Hepatocyte (in vitro differentiated cells): Measurements from ENCODE around the gene TBCD. TPM values are rescaled to one million over a fixed set of nuclear protein-coding genes. Genes with fewer than 3 reads are reported as not detected.

Experiments used
- DNase-seq: peaks from one replicate; pipeline ENCODE4 v3.0.0-alpha.2; 2016; ENCODE audit warnings: low spot score
- H2AFZ ChIP-seq: fragments of 200-600 bp; sonication (generic); 2 replicates; pipeline ENCODE4 v1.6.0; 2016; ENCODE audit warnings: antibody characterized with exemption, mild to moderate bottlenecking
- H3K27ac ChIP-seq: fragments of 200-600 bp; sonication (generic); 2 replicates; pipeline ENCODE4 v1.5.1; 2016; ENCODE audit warnings: mild to moderate bottlenecking
- H3K27me3 ChIP-seq: fragments of 200-600 bp; sonication (generic); 2 replicates; pipeline ENCODE4 v1.6.1; 2016
- H3K36me3 ChIP-seq: fragments of 200-600 bp; sonication (generic); replicated peaks from 2 replicates; pipeline ENCODE4 v1.5.1; 2016; ENCODE audit warnings: low read depth; ENCODE audit not compliant: insufficient read depth
- H3K4me1 ChIP-seq: fragments of 200-600 bp; sonication (generic); 2 replicates; pipeline ENCODE4 v1.5.1; 2016; ENCODE audit warnings: mild to moderate bottlenecking, moderate library complexity; ENCODE audit not compliant: insufficient read depth
- H3K4me2 ChIP-seq: fragments of 200-600 bp; sonication (generic); 2 replicates; pipeline ENCODE4 v1.6.0; 2016
- H3K4me3 ChIP-seq: fragments of 200-600 bp; sonication (generic); 2 replicates; pipeline ENCODE4 v1.5.1; 2016; ENCODE audit warnings: mild to moderate bottlenecking
- H3K79me2 ChIP-seq: fragments of 200-600 bp; sonication (generic); 2 replicates; pipeline ENCODE4 v1.6.0; 2017; ENCODE audit warnings: mild to moderate bottlenecking
- H3K9me2 ChIP-seq: fragments of 200-600 bp; sonication (generic); replicated peaks from 2 replicates; pipeline ENCODE4 v1.6.0; 2017; ENCODE audit warnings: mild to moderate bottlenecking; ENCODE audit not compliant: insufficient read depth
- H3K9me3 ChIP-seq: fragments of 200-600 bp; sonication (generic); 2 replicates; pipeline ENCODE4 v1.5.1; 2016; ENCODE audit warnings: low read depth, mild to moderate bottlenecking
- H4K20me1 ChIP-seq: fragments of 200-600 bp; sonication (generic); 2 replicates; pipeline ENCODE4 v1.6.0; 2016; ENCODE audit warnings: mild to moderate bottlenecking; ENCODE audit not compliant: insufficient read depth, poor library complexity, severe bottlenecking
- CTCF ChIP-seq: fragments of 200-600 bp; sonication (generic); IDR thresholded peaks from 2 replicates; pipeline ENCODE4 v1.5.1; 2016; ENCODE audit warnings: antibody characterized with exemption, mild to moderate bottlenecking; ENCODE audit not compliant: poor library complexity
- EZH2 ChIP-seq: fragments of 200-600 bp; sonication (generic); IDR thresholded peaks from 2 replicates; pipeline ENCODE4 v1.6.1; 2016; ENCODE audit warnings: antibody characterized with exemption, mild to moderate bottlenecking, borderline replicate concordance
- EZH2phosphoT487 ChIP-seq: fragments of 200-600 bp; sonication (generic); IDR thresholded peaks from one replicate; pipeline ENCODE4 v1.6.1; 2018; ENCODE audit warnings: antibody characterized with exemption, mild to moderate bottlenecking, low read depth, moderate library complexity; ENCODE audit not compliant: unreplicated experiment, severe bottlenecking
- WGBS: methylation state at CpG from one replicate; pipeline ENCODE4 v1.1.6; 2016; ENCODE audit warnings: low lambda C conversion rate; ENCODE audit errors: missing lambda C conversion rate; 5-methylcytosine and 5-hydroxymethylcytosine counted together
- polyA plus RNA-seq: library from polyadenylated mRNA; unstranded; fragments of >200 nt; fragmentation: Nextera tagmentation; extraction: Ambion mirVana; gene quantifications from 2 replicates; pipeline ENCODE4 v1.2.1, GENCODE V29; 2016
- total RNA-seq: library from RNA; depleted of rRNA; stranded (reverse); fragments of >200 nt; gene quantifications from 2 replicates; pipeline ENCODE4 v1.2.3, GENCODE V29; 2014

TBCD gene
- total and polyA plus RNA-seq, 2 experiments from 2014 or later, result 24.5 to 41.5 TPM

DNA sequence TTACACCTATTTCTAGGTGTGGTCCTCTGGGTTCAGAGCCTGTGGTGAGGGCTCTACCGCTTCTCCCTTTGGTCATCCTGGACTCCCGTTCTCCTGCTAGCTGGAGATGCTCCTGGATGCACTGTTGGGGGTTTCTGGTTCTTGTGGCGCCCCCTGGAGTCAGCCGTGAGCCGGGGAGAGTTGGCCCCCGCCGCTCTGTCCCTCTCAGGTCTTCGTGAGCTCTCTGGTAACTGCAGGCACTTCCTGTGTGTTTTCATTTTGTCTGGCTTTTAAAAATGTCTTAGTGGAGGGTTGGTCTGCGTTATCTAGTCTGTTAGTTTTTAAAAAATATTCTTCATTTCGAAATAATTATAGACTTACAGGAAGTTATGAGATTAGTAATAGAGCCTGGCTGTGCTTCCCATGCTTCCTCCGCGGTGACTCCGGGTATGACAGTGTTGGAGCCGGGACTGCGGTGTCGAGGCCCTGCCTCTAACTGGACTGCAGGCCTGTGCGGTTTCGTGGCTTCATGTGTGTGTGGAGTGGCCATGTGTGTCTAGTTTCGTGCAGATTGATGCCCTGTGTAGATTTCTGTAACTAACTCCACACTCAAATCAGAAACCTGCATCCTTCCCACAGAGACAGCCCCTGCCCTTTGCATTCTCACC lies 166.0 kb downstream of the TBCD start:
- H3K9me3 ChIP-seq, result no peaks in the 10 kb centered on the region
- no peak overlapping the region for H3K4me3 ChIP-seq
- H3K79me2 ChIP-seq, result no peaks in the 10 kb centered on the region
- H4K20me1 ChIP-seq, result no peaks in the 10 kb centered on the region
- H3K9me2 ChIP-seq, result no peaks in the 10 kb centered on the region
- H3K27me3 ChIP-seq, result no peaks in the 10 kb centered on the region
- no peak overlapping the region for H3K27ac ChIP-seq
- H3K4me2 ChIP-seq, result no peak overlapping the region
- H3K36me3 ChIP-seq, result no peaks in the 10 kb centered on the region
- no peak for TF ChIP-seq EZH2
- TF ChIP-seq CTCF, result peak; percentile 27
- TF ChIP-seq EZH2phosphoT487, result no peak
- no peak for DNase-seq
- no peaks in the 10 kb centered on the region for H3K4me1 ChIP-seq
- H2AFZ ChIP-seq, result no peak overlapping the region
- 79% methylated on average over 19 of the region's 19 CpGs for WGBS

GRCh38 chr17:82918508-82918907 lies 166.6 kb downstream of the TBCD start:
- no peak for TF ChIP-seq EZH2phosphoT487
- no peak for TF ChIP-seq CTCF
- TF ChIP-seq EZH2, result no peak
- WGBS, result 98% methylated on average over 19 of the region's 19 CpGs
- Histone ChIP-seq H3K4me1 (no peaks in the 10 kb centered on the region), H3K79me2 (no peaks in the 10 kb centered on the region), H3K27ac (no peak overlapping the region), H3K9me3 (no peaks in the 10 kb centered on the region), H2AFZ (no peak overlapping the region), H3K4me3 (no peak overlapping the region), H3K4me2 (no peak overlapping the region), H4K20me1 (no peaks in the 10 kb centered on the region), H3K27me3 (no peaks in the 10 kb centered on the region), H3K36me3 (no peaks in the 10 kb centered on the region), H3K9me2 (no peaks in the 10 kb centered on the region)
- no peak for DNase-seq

DNA sequence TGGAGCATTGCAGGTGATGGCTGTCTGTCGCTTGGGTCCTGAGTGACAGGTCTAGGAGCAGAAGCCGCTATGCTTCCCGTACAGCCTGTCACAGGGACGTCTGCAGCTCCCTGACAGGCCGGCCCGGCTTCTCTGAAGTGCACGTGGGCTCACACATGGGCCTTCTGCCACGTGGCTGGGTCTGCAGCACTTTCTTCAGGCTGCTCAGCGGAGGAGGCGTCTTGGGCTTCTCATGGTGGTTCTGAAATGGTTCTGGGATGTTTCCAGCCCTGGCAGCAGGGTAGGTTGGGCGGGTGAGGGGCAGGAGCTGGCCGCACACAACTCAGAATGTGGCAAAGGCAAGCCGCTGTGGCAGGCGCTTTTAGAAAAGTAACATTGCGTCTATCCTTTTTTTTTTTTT lies 168.3 kb downstream of the TBCD start:
- TF ChIP-seq EZH2 (no peak), CTCF (no peak), EZH2phosphoT487 (no peak)

DNA sequence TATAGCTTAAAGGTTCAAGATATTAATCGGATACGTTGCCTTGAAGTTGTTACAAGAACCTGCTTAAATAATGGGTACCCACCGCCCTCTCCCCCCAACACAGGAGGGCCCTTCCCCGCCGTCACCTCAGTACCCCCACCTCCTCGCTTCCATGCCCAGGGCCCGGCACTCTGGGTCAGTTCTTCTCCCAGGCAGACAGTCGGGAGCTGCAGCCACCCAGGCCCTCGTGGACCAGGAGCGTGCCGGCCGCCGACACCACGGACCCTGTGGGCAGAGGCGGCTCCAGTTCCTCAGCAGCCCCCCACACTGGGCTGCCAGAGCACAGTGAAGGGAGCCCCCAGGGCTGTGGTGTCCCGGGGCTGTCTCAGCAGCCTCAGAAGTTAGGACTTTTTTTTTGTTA lies 168.8 kb downstream of the TBCD start:
- Histone ChIP-seq H3K36me3 (no peaks in the 10 kb centered on the region), H3K27me3 (no peaks in the 10 kb centered on the region), H3K9me2 (no peaks in the 10 kb centered on the region), H3K9me3 (no peaks in the 10 kb centered on the region), H3K27ac (no peak overlapping the region), H3K4me3 (no peak overlapping the region), H2AFZ (no peak overlapping the region), H3K4me1 (no peaks in the 10 kb centered on the region), H3K79me2 (no peaks in the 10 kb centered on the region), H3K4me2 (no peak overlapping the region), H4K20me1 (no peaks in the 10 kb centered on the region)
- WGBS, result 91% methylated on average over 15 of the region's 16 CpGs
- TF ChIP-seq EZH2phosphoT487, result no peak
- TF ChIP-seq CTCF, result no peak
- no peak for TF ChIP-seq EZH2
- no peak for DNase-seq

More for the DNA sequence above, 168.3 kb downstream of the TBCD start:
- H3K4me2 ChIP-seq, result no peak overlapping the region
- H3K4me3 ChIP-seq, result no peak overlapping the region
- H3K27ac ChIP-seq, result no peak overlapping the region
- H2AFZ ChIP-seq, result no peak overlapping the region
- H4K20me1 ChIP-seq, result no peaks in the 10 kb centered on the region
- no peaks in the 10 kb centered on the region for H3K9me2 ChIP-seq
- 95% methylated on average over 15 of the region's 15 CpGs for WGBS
- H3K79me2 ChIP-seq, result no peaks in the 10 kb centered on the region
- no peaks in the 10 kb centered on the region for H3K27me3 ChIP-seq
- no peaks in the 10 kb centered on the region for H3K9me3 ChIP-seq
- no peaks in the 10 kb centered on the region for H3K4me1 ChIP-seq
- no peaks in the 10 kb centered on the region for H3K36me3 ChIP-seq
- DNase-seq, result no peak
